Suppressor macrophage treated with lipopolysaccharide for 1 hour (primary cell): ENCODE results near the gene EFTUD2.

Source experiments
- DNase-seq, 3 donors: peaks; one replicate each; pipeline ENCODE4 v3.0.0-alpha.2; 2020 to 2022

The EFTUD2 gene

DNA sequence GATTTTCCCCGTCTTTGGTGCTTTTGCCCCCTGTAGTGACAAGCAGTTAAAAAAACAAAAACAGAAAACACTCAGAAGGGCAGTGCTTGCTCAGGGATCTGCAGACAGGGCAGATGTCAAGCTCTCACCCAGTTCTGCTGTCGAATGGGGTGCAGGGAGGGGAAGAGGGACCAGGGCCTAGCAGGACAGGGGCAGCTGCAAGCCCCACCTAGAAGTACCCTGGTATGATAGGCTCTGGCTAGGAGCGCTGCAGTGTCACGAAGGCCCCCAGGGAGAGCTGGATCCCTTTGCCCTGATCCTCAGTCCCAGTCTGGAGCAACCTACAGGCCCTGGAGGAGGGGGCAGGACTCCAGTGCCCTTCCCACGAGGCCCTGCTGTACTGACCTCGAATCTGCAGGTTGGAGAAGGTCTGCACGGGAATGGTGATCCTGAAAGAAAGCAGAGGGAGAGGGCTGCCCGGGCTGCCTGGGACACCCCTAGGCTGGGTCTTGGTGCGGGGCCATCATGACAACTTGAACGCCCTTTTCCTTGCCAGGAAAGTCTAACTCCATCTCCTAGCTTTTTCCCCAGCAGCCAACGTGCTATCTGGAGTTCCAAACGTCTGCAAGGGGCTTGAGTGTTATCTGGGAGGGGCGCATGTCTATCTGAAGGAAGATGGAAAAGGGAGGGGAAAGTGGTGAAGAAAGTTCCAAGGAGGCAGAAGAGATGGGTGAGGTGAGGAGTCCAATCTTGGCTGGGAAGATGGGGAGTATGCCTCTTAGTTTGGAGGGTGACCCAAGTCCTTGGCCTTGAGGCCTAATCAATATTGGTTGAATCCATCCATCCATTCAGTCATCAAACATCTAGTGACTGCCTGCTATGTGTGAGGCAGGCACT lies 11.2 kb upstream of the EFTUD2 start:
- no peak for DNase-seq

DNA sequence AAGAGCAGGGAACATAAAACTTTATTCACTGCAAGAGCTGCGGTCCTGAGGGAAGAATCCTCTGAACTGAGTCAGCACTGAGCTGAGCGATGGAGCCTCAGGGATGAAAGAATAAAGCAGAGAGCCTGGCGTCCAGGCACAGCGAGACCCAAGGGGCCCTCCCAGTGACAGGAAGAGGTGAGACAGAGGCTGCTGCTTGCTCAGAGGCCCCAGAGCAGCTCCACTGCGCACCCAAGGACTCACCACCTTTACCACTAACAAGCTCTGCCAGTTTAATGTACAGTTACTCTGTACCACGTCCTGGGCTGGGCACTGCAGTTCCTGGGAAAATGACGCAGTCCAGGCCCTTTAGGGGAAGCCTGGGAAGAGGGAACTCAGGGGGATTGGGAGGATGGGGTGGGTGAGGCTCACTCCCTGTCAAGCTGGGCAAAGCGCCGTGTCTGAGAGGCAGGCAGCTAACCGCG lies 10.5 kb upstream of the EFTUD2 start:
- no peak for DNase-seq

DNA sequence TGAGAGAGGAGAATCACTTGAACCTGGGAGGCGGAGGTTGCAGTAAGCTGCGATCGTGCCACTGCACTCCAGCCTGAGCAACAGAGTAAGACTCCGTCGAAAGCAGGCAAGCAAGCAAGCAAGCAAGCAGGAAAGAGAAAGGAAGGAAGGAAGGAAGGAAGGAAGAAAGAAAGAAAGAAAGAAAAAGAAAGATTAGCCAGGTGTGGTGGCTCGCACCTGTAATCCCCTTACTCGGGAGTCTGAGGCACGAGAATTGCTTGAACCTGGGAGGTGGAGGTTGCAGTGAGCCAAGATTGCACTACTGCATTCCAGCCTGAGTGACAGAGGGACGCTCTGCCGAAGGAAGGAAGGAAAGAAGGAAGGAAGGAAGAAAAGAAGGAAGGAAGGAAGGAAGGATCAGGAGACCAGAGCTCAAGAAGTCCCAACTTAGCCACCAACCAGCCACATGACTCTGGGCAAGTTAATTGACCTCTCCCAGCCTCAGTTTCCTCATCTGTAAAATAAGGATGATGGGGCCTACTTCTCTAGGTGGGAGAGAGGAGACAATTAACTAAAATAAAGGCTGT lies 9.6 kb upstream of the EFTUD2 start:
- DNase-seq: no peak

DNA sequence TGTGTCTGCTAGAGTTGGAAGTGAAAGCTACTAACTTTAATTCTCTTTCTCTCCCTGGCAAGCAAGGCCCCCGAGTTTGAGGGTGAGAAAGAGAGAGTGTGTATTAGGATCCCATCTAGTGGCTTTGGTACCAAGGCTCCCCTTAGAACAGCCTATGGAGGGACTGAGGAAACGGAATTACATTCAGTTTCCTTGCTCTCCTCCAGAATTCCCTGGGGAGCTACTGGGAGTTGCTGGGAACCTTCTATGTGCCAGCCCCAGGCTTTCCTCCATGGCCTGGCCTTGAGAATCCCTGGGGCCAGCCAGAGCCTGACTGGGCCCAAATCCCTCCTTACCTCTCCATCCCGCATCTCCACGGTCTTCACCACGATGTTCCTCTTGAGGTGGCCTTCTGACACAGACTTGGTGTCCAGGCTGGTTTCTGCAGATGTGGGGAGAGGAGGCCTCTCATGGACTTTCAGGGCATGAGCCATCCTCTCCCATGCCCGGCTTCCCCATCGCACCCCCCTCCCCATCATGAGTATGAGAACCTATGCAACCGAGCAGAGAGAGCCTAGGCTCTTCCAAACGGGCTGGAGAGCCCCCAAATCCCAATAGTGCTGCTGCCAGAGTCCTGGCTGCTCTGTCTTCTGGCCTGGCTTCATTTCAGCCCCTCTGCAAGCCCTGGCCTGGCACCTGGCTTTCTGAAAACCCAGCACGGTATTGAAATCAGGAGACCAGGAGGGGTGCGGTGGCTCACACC lies 8.7 kb upstream of the EFTUD2 start:
- DNase-seq: no peak

DNA sequence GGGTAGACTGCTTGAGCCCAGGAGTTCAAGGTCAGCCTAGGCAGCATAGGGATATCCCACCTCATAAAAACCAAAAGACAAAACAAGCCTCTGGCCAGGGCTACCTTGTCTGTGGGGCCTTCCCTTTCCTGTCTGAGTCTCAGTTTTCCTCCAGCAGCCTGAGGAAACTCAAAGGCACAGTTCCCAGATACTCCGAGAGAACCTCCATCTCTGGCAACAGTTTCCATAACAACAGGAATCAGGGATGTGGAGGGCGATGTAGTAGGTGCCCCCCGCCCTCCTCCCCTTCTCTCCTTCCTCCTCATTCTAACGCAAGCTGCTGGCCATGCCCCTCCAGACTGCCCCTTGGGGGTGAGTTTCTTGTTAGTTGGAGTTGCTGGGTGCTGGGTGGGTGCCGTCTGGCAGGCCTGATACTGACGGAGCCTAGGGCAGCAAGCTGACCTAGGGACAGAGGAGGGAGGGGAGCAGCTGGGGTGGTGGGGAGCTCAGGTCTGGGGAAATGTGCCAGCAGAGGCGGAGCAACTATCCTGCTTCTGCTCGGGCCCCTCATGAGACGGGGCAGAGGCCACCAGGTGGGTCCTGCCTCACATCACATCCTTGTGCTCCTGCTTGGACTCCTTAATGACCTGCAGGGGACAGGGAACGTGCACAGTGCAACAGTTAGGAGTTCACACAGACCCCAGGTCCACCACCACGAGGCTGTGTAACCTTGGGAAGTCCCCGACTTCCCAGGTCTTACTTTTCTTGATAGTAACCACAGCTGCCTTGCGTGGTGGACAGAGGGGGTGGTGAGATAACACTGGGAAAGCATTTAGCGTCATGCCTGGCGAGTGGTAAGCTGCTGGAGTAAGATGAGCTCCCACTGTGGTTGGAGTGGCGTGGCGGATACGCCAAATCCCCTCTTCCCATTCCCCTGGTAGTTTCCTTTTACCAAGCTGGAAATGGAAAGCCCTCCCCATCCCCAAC lies 7.8 kb upstream of the EFTUD2 start:
- peak in 1 of 3 donors; percentile 21 for DNase-seq

DNA sequence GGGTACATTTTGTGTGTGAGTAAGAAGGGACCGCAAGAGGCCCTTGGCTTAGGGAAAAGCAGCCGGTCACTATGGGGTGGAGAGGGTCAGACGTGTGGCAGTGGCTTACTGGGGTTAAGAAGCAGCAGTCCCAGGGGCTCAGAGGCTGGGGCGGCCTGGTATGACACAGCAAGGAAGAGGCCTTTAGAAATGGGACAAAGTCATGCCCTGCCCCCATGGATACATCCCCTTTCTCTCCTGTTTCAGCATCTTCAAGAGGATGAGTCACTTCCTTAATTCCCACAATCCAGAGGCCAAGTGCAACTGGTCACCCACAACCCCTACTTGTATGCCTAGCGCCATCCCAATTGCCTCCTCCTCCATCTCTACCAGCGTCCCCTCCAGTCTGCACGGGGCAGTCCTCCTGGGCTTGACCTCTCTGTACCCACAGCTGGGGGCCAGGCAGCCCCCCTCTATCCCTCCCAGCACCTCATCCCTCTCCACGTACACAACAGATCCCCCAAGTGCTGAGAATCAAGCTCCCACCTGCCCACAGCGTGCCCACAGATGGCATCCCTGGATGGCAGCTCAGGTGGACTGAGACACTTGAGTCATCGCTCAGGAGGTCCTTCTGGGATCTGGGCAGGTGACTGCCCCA lies 6.9 kb upstream of the EFTUD2 start:
- DNase-seq: peak; percentile 79 to 84 (median 83)

DNA sequence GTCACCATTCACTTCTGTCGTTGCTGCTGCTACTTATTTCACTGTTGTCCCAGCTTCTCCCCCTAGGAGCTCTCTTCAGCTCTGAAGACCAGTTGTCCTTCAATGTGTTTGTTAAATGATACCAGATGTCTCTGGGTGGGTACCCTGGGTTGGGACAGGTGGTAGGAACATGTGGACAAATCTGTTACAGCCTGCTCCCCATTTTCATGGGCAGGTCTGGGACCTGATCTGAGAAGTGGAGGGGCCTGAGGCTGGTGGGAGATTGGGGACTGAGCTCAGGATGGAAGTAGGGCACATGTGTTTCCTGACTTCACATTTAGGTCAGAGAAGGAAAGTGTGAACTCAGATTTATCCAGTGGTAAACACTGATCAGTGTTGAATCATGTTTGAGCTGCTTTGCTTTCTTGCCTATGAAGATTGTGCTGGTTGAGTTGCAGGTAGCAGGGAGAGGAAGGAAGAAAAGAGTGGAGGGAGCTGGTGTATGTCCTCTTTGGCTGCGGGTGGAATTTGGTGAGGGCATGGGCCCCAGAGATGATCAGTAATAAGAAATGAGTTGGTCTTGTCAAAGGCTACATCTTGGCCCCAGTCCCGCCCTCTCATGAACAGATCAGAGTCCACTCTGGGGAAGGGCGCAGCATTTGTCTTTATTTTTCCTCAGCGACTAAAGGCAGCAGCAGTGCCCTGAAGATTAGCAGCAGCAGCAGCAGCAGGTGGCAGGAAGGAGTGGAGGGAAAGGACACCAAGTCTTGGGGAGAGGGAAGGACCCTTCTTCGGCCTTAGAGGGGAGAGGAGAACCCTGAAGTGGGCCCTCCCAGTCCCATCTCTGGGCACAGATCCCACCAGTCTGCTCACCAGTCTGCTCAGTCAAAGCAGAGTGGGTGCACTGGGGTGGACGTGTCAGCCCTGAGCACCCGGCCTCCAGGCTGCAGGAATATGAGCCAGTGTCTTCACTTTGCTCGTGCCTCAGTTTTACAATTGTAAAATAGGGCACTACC lies 6.1 kb upstream of the EFTUD2 start:
- DNase-seq: no peak

DNA sequence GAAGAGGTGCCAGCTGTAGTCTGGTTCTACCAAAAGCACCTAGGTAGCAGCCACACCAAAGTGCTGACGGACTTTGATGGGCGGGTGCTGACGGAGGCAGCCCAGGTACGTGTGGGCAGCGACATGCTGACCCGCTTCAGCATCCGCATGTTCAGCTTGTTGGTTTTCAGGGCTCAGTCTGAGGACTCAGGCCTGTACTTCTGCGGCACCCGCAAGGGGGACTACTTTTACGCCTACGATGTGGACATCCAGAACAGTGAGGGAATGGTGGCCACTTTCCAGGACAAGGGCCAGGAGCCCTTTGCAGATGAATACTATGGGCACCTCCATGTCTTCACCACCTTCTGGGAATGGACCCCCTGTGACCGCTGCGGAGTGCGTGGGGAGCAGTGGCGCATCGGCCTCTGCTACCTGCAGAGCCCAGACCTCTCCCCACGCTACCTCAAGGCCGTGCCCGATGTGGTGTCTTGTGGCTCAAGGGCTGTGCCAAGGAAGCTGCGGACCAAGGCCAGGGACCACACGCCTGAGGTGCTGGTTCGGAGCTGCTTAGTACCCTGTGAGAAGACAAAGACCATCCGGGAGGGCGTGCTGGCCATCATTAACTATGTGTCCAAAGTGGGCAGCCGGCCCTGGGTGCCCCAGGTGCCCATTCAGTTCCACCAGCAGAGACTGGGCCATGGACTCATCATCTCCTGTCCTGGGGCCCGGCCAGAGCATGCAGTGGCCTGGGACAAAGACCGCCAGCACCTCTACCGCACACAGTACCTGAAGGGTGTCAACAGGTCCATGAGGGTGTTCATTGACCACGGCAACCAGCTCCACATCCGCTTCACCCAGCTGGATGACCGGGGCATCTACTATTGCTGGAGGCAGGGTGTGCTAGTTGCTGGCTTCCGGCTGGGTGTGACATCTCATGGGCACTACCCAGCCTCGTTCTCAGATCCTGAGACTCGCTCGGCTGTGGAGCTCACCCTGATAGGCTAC lies 5.0 kb upstream of the EFTUD2 start:
- no peak for DNase-seq

DNA sequence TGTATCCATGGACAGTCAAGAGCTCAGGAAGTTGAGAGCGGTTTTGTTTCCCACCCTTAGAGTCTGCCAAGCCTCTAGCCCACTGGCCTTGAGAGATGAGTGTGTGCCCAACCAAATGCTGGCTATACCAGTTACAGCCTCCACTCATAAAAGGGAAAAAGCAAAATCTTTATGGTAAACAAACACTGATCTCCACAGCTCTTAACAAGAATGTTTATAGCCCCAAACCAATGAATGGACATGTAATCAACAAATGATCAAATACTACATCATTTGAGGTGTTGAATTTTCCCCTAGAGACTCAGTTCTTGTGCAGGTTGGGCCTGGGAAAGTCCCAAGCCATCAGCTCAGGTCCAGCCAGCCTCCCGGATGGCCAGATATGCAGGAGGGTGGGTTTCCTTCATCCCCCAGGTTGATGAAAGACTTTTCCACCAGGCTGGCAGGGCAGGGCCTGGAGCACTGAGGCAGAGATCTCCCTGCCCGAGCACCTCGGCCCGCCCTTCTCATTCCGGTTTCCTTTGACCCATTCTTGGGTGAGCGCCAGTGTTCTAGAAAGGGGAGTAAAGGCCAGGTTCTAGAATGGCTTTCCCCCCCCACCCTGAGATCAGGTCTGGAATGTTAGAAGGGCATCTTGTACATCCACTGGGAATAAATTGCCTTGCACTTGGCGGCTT lies 3.9 kb upstream of the EFTUD2 start:
- DNase-seq: no peak

DNA sequence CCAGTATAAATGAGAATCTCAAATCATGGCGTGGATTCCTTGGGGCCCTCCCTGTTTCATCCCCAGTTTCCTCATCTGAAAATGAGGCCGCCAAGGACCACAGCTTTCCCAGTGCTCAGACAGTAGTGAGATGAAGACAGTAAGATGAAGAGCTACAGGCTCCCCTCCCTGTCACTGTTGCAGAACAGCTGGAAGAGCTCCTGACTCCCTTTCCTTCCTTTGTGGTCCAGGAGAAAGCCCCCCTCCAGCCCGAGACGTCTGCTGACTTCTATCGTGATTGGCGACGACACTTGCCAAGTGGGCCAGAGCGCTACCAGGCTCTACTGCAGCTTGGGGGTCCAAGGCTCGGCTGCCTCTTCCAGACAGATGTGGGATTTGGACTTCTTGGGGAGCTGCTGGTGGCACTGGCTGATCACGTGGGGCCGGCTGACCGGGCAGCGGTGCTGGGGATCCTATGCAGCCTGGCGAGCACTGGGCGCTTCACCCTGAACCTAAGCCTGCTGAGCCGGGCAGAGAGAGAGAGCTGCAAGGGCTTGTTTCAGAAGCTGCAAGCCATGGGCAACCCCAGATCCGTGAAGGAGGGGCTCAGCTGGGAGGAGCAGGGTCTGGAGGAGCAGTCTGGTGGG lies 3.0 kb upstream of the EFTUD2 start:
- DNase-seq: no peak

DNA sequence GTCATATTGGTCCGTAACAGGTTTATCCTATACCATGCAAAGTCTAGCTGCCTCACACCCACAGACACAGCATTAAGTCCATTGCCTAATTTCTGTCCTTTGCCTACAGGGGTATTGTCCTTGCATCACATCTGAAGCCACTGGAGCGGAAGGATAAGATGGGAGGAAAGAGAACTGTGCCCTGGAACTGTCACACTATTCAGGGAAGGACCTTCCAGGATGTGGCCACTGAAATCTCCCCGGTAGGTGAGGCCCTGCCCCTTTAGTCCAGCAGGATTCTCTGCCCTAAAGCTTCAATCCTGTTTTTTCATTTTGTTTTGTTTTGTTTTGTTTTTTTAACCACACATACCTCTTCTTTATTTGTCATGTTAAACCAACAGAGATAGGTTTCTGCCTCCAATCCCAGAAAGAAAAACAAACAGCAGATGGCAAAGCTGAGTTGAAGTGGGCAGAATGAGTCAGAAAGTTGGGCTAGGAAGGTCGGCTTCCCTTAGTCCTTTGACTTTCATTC lies 2.2 kb upstream of the EFTUD2 start:
- DNase-seq: peak; percentile 43 to 55 (median 46)

DNA sequence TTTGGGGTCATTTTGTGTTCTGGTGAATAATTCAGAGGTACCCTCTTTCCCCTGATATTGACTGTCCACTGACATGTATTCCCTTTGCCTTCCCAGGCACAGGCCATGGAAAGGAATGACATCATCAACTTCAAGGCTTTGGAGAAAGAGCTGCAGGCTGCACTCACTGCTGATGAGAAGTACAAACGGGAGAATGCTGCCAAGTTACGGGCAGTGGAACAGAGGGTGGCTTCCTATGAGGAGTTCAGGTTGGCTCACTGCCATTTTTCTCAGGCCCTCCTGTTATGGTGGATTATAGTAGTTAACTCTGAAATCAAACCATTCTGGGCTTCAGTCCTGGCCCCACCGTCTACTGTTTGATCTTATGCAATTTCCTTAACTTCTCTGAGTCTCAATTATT lies 1.6 kb upstream of the EFTUD2 start:
- peak; percentile 22 to 50 (median 31) for DNase-seq

DNA sequence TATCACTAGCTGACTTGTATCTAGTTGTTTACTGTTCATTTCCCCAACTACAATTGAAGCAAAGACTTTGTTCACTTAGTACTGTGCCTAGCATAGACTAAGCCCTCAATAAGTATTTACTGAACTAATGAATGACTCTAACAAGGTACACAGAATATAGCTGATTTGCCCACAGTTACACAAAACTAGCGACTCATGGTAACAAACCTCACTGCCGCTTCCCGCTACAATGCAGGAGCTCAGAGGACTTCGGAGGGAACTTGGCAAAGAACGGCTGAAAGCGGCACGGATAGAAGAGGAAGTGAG lies 524 bp downstream of the EFTUD2 start:
- peak; percentile 79 to 80 (median 79) for DNase-seq

DNA sequence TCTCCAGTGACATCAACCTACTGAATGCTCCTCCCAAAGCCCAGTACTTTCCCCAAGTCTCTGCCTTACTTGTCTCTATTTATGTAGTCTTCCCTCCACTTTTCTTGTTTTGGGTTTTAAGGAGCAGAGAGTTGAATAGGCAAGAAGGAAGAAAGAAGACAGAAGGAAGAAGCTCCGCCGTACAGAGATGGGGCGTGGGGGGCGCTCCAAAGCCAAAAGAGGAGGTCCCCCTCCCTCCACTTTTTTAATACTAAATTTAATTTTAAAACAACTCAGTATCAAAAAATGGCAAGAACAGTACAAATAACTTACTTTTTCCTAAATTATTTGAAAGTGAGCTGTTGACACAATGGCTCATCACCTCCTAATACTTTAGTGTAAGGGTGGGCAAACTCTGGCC lies 4.6 kb downstream of the EFTUD2 start:
- DNase-seq: no peak

DNA sequence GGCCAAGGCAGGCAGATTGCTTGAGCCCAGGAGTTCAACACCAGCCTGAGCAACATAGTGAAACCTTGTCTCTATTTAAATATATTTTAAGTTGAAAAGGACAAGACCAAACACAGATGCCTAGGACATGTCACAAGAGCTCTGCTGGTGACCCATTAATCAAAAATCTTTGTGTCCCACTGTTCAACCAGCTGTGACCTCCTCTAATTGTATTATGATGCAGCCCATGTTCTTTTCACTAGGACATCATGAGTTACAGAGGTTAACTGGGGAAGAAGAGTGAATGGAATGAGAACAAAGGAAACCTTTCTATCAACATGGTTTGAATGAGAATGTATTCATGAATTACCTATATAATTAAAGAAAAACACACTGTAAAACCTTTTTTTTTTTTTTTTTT lies 7.0 kb downstream of the EFTUD2 start:
- DNase-seq: no peak

DNA sequence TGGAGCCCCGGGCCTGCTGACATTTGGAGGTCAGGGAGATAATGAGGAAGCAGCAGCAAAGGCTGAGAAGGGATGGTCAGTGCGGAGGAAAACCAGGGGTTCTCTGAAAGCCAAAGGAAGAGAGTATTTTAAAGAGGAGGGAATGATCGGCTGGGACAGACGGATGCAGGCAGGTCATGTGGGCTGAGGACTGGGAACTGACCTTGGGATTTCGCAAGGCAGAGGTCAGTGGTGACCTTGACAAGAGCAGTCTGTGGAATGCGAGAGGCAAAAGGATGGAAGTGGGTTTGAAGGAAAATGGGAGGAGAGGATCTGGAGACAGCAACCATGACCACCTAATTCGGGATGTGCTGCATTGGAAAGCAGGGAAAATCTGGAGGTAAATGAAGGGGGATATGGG lies 10.2 kb downstream of the EFTUD2 start:
- peak in 1 of 3 donors; percentile 22 for DNase-seq

DNA sequence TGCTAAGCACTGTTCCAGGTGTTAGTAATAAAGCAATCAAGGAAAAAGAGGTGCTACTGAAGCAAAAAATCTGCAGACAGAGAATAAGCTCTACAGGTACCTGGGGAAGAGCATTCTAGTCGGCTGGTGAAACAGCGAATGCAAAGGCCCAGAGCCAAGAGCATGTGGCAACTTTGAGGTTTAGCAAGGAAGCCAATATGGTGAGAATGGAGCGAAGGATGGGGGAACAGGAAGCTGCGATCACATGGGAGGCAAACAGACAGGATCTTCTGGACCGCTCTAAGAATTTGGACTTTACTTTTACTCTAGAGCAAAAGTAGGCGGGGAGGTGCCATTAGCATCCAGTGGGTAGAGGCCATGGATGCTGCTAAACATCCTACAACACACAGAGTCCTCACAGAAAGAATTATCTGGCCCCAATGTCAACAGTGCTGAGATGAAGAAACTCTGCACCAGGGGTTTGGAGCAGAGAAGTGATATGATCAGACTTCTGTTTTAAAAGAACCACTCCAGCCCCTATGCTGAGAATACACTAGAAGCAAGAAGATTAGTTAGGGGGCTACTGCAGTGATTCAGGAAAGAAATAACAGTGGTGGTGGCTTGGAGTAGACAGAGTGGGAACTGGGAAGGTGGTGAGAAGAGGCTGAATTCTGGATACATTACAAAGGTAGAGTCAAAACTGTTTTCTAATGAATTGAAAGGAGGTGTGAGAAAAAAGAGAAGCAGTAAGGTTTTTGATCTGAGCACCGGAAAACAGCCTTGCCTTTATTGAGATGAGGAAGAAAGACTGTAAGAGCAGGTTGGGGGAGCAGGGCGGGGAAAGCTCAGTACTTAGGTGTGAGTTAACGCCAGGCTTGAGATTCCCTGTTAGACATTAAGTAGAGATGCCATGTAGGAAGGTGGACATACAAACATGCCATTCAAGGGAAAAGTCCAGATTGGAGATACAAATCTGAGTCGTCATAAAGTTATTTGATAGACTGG lies 11.0 kb downstream of the EFTUD2 start:
- DNase-seq: peak in 1 of 3 donors; percentile 17
